Esophagus squamous epithelium (tissue), 4 donors: Measurements from ENCODE around the gene ST3GAL4.

Experiments used
- CTCF ChIP-seq, 6 experiments: fragments of 450-650 bp in 4 of 6; fragments of 200-600 bp in 2 of 6; sonication (generic) in 2 of 6; IDR thresholded peaks; one replicate each; pipeline ENCODE4 v1.5.1; 2016 to 2019; ENCODE audit warnings: antibody characterized with exemption in 6 of 6, mild to moderate bottlenecking in 4 of 6, moderate library complexity in 4 of 6
- POLR2A ChIP-seq, 4 donors: fragments of 450-650 bp; IDR thresholded peaks; one replicate each; pipeline ENCODE4 v1.6.1; 2017; ENCODE audit warnings: antibody characterized with exemption in 4 of 4, mild to moderate bottlenecking in 4 of 4, moderate library complexity in 3 of 4

- TF ChIP-seq CTCF (IDR thresholded peaks at IDR 0.05) (no peak), POLR2A (IDR thresholded peaks at IDR 0.05) (no peak)
Observed at GRCh38 chr11:126345283-126345682, 10.2 kb upstream of the ST3GAL4 start.
